ENCODE data around the gene PITX3.
"Not testable (repeated sequence)": the region's sequence is repeated elsewhere in the genome, so short reads cannot be mapped to it uniquely, and the experiment has no call there.

PITX3 gene

DNA sequence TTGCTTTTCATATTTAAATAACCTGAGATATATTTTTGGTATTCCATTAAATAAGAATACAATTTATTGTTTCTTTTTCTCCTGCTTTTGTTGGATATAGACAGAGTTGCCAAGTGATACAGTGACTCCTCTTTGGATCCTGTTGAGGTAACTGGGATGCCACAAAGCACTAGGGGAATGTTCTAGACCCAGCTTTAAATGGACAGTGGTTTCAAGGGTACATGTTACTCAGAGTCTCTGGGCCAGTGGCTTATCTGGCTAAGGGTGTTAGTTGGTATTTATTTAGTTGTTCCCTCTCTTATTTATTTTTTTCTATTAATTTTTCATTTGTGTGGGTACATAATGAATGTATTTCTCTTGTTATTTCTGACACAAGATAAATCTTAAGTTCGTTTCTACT is 13.1 kb upstream of the PITX3 start:
- DNase-seq: no peak

DNA sequence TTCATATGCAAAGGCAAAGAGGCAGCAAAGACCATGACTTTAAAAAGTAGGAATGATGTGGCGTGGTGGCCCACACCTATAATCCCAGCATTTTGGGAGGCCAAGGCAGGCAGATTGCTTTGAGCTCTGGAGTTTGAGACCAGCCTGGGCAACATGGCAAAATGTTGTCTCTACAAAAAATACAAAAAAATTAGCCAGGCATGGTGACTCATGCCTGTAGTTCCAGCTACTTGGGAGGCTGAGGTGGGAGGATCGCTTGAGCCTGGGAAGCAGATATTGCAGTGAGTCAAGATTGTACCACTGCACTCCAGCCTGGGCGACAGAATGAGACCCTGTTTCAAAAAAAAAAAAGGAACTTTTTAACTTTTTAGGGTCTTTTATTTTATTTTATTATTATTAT is 11.2 kb upstream of the PITX3 start:
- DNase-seq: not testable (repeated sequence)

DNA sequence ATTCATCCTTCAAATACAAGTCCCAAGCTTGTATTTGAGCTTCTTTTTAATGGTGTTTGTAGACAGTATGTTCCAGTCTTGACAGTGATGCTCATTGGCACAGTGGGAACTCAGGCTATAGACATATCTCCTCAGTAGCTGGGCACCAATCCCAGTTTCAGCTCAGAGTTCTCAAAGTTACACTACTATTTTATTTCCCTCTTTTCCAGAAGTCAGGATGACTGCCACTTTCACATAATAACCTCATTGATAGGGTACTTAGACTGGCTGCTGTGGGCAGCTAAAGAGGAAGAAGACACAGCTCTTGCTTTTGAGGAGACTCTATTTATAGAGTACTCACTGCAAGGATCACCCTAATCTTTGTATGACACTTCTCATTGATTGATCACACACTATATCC is 6.4 kb upstream of the PITX3 start:
- no peak for DNase-seq

DNA sequence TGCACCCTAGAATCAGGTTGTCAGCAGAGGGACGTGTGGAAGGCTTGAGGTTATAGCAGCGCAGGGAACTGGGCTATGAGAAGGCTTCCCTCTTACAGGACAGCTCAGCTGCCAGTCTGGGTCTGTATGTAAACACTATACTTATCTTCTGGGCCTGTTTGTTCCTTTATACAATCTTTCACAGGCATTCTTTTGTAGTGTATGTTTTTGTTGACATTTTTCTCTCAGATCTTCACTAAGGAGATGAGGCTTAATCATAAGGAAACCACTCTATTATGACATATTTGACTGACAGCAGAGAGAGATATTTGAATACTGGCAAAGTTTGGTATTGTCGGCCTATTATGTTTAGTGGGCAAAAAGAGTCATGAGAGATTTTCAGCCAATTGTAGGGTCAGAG is 4.9 kb upstream of the PITX3 start:
- DNase-seq: no peak

DNA sequence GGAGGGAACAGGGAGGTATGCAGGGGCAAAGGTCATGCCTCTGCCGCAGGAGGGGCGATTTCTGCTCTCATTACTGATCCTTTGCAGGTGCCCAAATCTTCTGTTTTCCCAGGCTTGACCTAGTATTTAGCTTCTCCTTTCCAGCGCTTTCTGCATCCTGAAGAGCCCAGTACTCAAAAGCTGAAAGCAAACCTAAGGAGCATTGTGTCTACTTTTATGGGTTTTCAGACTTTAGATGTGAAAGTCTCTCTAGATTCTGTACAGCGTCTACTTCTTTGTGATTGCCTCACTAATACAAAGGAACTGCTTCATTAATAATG is 4.6 kb upstream of the PITX3 start:
- no peak for DNase-seq

DNA sequence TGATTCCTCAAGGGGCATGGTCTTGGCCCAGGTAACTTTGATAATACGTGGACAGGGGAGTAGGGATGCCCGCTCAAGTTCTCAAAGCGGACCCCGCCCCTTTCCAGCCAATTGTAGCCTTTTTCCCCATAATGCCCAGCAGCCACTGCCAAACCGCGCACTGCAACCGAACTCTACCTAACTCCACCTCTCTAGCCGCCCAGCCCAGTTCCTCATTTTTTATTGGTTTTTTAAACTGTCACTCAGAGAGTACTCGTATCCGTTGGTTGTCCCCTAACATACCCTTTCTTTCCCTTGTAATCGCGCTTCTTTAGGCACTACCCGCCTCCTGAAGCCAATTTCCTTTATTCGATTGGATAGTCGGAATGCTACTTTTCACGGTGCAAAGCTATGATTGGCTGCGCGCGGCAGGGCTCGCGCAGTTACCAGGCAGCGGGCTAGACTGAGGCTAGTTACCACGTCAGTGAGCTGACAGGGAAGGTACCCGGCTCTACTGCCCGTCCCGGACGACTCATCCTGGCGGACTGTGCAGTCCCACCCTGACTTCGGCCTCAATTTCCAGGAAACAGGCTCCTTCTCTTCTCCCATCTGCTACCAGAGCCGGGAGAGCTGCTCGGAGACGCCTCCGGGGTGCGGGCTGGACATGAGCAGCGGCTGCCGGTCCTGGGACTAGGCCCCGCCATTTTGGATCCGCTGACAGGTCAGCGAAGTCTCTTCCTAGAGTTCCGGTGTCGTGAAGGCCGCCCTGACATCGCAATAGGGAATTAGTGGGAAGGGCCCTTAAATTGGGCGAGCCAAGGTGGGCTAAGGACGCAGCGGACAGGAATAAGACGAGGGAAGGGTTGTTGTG is 4.0 kb upstream of the PITX3 start, which contains the start of gene GBF1:
Gene GBF1 (plus strand): TSS at position 451 of the 850 bp plus-strand sequence. CDS start 13,407 bp downstream, outside the sequence.
- DNase-seq: peak; percentile 91

DNA sequence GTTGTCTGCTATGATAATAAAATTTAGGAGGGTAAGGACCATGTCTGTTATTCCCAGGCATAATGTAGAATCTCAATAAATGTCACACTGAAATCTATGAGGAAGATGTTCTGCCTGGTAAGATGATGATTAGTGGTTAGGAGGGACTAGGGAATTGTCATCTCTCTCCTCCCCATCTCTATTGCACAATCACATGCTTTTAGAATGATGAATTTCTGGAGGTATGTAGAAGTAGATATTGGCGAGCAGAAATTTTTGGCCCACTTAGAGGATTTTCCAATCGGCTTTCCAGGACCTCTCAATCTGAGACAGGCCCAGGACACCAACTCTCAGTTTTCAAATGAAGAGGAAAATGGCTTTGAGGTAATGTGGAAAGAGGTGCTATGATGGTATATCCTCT is 2.0 kb upstream of the PITX3 start:
- no peak for DNase-seq

DNA sequence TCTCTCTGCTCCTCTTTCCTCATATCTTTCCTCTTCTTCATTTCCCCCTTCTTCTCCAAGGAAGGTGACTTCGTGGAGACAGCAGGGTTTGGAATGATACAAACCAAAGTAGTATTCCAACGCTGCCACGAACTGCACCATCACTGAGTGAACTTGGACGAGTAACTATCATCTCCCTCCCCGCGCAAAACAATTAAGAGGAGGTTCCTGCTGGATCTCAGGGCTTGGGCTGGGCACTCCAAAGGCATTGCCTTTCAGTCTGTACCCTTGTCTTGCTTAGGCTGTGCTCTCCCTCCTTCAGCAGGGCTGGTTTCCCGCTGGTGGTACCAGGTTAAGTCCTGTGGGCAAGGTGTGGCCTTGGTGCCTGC is 790 bp upstream of the PITX3 start:
- no peak for DNase-seq

DNA sequence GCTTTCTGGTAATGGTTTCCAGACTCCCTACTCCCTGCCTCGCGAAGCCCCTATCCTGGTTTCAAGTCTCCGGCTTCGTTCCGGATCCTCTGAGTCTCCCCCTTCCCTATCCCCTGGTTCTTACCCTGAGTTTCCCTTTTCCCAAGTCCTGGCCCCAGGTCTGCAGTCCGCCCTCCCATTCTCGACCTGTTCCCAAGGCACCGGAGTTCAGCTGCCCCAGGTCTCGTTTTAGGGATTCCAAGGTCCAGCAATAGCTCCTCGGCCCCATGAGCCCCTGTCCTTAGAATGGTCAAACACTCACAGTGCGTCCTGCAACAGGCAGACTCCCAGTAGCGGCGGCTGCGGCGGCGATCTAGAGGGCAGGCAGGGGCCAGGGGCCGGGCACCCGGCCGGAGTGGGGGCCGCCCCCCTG is 274 bp downstream of the PITX3 start:
- DNase-seq: no peak

DNA sequence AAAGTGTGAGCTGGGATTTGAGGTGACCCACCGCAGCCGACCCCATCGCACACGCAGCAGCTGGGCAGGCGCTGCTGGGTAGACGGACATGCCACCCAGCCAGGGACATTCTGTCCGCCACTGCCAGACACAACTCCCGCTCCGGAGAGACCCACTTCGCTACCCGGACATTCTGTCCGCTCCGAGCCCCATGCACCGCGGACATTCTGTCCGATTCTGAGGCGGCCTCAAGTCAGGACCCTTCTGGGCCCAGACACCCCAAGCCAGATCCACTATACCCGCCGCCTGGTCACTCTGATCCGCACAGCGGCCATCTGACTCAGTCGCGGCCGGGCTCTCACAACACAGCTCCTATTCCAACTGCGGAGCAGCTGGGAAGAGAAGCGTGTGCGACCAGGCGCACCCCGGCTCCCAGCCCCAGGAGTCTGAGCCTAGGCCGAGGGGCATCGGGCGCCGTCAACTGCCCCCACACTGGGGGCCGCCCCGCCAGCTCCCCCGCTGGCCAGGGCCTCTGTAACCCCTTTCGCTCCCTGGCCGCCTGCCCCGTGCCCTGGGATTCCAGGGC is 763 bp downstream of the PITX3 start:
- no peak for DNase-seq

DNA sequence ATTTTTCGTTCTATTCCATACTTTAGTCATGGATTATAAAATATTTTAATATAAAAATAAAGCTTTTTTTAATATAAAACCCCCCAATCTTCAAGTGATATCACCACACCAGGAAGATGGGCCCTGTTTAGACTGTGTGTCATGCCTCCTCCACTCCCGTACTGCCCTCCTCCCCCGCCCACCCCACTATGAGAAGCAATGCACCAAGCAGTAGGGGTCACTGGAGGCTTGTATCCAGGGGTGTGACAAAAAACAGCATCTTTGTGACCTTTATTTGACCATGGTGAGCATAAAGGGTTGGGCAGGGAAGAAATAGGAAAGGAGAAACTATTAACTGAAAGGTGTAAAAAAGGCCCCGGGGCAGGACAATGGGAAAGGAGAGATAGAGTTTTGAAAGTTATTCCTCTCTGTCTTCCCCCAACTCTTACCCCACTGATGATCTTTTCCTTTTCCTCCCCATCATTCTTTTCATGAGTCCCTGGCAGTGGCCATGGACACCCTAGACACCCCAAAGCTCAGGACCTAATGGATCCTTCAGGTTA is 3.5 kb downstream of the PITX3 start:
- DNase-seq: no peak

DNA sequence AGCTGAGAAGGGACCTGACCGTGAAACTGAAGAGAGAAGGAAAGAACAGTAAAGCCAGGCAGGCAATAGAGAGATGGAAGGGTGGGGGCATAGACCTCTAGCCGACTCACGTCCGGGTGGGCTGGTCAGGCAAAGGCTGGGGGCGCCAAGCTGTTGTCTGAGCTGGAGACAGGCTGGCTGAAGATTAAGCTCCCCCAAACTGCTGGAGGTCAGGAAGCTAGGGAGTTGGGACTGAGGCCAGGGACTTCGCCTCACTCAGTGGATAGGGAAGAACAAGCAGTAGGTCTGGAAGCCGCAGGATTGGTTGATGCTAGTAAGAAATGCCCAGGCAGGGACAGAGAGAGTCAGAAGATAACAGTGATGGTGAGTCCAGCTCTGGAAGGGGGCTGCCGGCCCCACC is 5.3 kb downstream of the PITX3 start:
- DNase-seq: no peak

DNA sequence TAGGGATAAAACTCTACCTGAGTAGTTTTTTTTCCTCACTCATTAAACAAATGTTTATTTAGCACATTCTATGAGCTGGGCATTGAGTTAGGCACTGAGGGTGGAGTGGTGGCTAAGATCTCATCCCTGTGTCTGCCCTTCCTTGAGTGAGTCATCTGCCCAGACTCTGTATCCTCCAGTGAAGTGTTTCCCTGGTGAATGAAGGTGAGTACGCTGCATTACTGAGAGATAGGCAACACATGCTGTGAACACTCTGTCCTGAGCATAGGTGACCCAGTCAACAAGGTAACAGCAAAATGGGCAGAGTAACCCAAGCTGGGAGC is 5.8 kb downstream of the PITX3 start:
- DNase-seq: no peak

DNA sequence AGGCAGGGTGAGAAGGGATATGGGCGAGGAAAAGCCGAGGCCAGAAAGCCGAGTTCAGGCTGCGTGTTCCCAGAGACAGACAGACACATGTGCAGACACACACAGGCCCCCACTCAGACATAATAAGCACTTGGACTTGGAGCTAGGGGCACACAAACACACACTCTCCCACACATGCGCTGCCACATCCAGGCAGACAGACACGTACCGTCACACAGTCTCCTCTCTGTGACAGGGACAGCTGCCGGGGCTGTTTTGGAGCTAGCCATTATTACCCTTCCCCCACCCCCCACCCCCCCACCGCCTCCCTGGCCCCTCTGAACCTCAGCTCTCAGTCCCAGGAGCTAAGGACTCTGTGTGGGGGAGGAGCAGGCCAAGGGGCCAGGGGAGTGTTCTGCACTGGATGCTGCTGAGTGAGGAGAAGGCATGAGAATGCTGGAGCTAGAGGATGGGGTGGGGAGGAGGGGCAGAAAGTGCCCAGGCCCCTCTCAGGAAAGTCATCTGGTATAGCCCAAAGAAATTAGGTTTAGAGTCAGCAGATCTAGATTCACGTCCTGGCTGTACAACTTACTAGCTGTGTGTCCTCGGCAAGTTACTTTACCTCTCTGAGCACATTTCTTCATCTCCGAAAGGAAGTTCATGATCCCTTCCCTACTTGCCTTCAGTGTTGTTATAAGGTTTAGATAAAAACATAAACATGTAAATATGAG is 6.3 kb downstream of the PITX3 start:
- no peak for DNase-seq

DNA sequence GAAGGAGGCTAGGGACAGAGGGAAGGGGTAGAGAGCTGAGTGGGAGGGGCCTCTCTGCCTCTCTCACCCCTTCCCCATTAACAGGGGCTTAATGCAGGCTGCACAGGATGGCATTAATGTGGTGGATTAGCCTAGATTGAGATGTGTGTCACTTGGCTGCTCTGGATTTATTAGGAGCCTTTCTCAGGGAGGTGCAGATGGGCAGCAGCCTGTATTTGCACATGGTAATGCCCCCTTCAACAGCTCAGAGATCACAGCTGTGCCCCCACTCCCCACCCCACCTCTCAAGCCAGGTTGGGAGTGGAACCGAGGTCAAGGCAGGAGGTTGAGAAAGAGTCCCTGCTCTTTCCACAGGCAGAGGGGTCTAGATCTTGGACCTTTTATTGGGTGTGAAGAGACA is 7.3 kb downstream of the PITX3 start:
- no peak for DNase-seq

DNA sequence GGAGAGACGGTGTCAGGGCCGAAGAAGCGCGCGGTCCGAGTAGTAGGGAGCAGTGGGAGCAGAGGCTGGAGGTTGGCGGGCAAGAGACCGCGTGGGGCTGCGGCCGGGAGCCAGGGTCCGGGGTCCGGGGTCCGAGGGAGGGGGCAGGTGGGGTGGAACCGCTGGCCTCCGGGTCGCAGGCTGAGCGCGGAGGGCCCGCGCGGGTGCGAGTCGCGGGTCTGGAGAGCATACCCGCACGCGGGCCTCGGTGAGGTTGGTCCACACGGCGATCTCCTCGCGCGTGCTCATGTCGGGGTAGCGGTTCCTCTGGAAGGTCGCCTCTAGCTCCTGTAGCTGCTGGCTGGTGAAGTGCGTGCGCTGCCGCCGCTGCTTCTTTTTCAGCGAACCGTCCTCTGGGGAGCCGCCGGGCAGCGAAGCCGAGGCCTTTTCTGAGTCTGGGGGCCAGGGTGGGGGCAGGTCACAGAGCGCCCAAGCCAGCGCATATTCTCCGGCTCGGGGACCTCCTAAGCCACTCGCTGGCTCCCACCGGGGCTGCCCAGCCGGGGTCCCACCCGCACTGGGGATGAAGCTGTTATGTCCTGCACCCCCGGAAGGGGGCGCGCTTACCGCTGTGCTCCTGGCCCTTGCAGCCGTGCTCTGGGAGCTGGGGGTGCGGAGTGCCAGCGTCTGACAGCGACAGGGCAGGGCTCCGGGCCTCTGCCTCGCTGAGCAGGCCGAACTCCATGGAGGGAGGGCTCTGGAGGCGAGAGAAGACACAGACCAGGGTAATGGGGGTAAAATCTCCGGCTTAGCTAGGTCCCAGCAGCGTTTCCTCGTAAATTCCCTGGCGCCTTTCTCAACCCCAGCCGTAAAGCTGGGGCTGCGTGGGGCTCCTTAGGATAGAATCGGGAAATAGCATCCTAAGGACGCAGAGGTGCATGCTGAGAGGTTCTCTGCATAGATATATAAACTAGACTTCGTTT is 9.7 kb downstream of the PITX3 start:
- no peak for DNase-seq

DNA sequence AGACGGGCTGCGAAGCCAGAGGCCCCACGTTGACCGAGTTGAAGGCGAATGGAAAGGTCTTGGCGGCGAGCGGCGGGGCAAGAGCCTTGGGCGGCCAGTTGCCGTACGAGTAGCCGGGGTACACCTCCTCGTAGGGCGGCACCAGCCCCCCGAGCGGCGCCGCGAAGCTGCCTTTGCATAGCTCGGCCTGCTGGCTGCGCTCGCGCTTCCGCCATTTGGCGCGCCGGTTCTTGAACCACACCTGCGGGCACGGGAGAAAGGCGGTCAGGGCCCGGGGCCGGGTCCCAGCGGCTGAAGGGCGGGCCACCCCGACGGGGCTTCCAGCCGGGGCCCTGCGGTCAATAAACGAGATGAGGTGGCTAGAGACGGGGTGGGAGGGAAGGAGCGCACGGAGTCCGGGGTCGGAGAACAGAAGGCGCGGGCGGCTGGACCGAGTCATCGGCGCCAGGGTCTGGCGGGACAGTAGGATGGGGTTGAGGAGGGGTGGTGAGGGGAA is 10.4 kb downstream of the PITX3 start:
- DNase-seq: no peak

DNA sequence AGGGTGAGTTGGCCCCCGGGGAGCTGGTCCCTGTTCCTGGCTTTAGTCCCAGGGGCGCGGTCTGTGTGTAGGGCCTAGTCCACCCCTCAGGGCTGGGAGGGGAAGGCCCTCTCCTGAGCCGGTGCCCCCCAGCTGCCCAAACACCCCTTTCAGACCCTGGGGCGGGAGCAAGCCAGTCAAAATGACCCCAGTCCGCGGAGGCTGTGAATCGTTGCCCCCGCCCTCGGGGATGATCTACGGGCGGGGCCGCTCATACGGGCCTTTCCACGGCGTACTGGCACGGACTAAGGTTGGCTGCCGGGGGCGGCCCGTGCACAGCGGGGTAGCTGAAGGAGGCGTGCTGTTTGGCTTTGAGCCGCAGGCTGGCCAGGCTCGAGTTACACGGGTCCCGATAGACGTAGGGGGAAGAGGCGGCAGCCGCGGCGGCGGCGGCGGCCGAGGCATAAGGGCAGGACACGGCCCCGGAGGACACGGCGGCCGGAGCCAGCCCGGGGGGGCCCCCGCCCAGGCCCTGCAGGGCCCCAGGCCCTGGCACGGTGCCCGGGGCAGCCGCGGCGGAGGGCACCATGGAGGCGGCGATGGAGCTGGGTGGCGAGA is 10.9 kb downstream of the PITX3 start:
- no peak for DNase-seq

DNA sequence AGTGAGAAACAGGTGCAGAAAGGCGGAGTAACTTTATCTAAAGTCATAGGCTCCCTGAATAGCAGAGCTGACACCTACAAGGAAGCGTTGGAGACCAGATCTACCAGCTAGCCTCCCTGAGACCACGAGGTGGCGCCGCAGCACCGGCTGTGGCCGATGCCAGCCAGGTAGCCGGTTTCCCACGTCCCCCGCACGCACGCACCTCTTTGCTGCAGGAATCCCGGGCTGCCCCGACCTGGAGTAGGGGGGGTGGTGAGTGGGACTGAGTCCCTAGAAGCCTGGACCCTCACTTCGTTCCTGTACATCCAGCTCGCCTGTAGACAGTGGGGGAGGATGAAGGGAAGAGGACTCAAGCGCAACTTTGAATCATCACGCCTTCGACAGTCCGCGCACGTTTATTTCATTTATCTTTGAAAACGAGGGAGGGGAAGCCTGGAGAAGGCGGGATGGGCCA is 11.5 kb downstream of the PITX3 start:
- DNase-seq: peak; percentile 34

DNA sequence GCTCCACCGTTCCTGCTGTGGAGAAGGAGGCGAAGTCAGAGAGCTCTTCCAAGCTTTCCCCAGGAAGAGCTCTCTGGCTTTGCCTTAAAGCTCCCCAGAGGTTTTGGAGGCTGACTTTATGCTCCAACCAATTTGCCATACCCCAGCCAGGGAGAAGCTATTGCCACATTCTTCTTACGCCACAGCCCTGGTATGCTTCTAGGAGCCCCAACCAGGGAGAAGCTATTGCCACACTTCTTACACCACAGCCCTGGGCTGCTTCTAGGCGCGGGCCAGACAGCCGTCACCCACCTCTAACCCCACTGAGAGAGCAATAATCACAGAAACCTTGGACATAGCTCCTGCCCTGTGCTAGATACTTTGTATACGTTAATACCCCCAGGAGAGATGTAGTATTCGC is 14.3 kb downstream of the PITX3 start:
- DNase-seq: no peak

DNA sequence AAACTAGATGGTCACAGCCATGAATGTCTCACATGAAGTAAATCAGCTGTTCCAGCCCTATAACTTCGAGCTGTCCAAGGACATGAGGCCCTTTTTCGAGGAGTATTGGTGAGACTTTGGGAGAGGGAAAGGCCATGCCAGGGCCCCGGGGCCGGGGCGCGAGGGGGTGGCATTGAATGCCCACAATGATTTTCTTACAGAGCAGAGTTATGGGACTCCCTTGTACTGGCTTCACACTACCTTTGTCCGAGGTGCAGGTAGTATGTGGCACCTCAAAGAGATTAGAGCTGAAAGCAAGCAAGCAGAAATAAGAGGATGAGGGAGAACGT is 14.8 kb downstream of the PITX3 start:
- DNase-seq: no peak
